GM21423 (cell line): ENCODE results near the gene COQ9.
"Not testable (repeated sequence)": the region's sequence is repeated elsewhere in the genome, so short reads cannot be mapped to it uniquely, and the experiment has no call there.

Experiments
- ATAC-seq: cut with Tn5 transposase; IDR thresholded peaks from one replicate; pipeline ENCODE4 v1.9.1; 2021; ENCODE audit warnings: mild to moderate bottlenecking, moderate library complexity; ENCODE audit not compliant: unreplicated experiment

COQ9 gene

DNA sequence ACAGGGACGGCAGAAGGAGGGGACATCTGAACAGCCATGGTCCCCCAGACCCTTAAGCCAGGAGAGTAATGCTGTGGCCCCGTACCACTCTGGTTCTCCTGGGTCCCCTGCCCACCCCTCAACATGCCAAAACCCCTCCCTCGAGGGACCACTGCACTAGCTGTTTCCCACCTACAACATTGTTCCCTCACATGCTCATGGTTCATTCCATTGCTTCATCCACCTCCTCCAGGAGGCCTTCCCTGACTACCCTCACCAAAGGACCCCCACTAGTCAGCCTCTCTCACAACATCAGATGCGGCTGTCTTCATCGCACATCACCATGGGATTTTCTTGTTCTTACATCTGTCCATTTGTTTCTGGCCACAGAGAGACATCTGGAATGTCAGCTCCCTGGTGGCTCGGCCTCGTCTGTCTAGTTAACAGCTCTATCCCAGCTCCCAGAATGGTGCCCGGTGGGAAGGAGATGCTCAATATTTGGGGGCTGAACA lies 37.3 kb downstream of the COQ9 start:
- ATAC-seq: no peak

DNA sequence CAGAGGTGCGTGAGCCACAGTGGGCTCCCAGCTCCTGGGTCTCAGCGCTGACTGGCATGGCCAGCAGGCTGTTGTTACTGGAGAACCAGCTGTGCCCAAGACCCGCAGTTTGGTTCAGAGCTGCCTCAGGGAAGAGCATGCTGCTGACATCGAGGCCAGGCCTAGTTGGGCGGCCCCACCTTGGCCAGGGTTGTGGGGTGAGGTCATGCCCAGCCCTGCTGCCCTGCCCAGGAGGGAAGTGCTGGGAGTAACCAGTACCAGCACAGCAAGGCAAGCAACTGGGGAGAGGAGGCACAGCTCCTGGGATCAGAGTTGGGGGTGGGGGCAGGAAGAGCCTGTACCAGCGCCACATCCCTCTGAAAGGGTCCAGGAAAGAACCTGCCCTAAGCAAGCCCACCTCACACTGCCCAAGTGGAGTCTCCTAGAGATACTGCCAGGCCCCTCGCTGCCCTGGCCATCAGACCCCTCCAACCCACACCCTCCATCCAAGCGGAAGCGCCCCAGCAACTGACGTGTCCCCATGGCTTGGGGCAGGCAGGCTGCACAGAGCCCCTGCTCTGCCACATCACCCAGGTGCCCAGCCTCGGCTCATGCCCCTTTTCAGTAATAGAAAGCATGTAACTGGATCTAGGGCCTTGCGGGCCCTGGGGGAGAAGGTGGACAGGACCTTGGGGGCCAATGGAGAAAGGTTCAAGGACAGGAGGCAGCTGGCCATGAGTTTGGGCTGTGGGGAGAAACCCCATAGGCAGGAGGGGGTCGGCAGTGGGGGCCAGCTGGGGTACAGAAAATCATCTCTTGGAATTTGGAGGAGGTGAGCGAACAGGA lies 38.0 kb downstream of the COQ9 start:
- ATAC-seq: no peak

GRCh38 chr16:57485916-57486857 lies 38.9 kb downstream of the COQ9 start, which contains the start of gene DOK4:
Gene DOK4, minus strand, starts transcription at chr16:57486493. Its CDS starts 6,986 bp downstream, at chr16:57479507.
- peak; percentile 83 for ATAC-seq

- no peak for ATAC-seq
These were observed 39.9 kb downstream of the COQ9 start for GRCh38 chr16:57486858-57487834.

- no peak for ATAC-seq
These were observed 42.0 kb downstream of the COQ9 start for GRCh38 chr16:57489229-57489628.

DNA sequence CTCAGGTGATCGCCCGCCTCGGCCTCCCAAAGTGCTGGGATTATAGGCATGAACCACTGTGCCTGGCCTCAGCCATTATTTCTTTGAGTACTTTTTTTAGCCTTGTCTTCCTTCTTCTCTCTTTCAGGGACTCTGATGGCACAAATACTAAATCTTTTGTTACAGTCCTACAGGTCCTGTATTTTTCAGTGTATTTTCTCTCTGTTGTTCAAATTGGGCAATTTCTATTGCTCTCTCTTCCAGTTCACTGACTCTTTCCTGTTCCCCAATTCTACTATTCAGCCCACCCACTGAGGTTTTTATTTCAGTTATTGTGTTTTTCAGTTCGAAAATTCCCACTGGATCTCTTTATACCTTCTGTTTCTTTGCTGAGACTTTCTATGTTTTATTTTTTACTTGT lies 46.5 kb downstream of the COQ9 start:
- no peak for ATAC-seq

GRCh38 chr16:57497121-57497520 lies 49.8 kb downstream of the COQ9 start:
- no peak for ATAC-seq

DNA sequence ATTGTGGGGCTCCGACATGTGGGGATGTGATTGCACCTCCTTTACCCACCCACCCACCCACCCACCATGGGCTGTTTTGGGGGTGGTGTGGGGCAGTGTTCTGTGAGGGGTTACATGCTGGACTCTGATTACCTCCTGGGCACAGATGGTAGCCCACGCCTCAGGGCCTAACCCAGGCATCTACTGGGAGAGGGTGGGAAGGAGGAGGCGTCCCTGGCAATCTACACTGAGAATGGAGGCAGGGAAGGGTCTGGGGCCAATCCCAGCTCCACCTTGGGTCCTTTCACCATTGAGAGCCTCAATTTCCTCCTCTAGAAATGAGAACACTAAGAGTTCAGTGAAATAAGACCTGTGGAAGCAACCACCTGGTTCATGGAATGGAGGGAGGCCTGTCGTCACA lies 50.8 kb downstream of the COQ9 start:
- no peak for ATAC-seq

DNA sequence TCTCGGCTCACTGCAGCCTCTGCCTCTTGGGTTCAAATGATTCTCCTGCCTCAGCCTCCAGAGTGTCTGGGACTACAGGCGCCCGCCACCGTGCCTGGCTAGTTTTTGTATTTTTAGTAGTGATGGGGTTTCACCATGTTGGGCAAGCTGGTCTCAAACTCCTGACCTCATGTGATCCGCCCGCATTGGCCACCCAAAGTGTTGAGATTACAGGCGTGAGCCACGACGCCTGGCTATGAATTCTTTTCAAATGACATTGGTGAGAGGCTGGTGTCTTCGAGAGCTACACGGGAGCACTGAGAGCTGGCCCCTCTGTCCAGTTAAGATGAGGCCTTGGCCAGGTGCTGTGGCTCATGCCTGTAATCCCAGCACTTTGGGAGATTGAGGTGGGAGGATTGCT lies 52.7 kb downstream of the COQ9 start:
- not testable (repeated sequence) for ATAC-seq

- ATAC-seq: no peak
These were observed 53.4 kb downstream of the COQ9 start for GRCh38 chr16:57500578-57501111.

DNA sequence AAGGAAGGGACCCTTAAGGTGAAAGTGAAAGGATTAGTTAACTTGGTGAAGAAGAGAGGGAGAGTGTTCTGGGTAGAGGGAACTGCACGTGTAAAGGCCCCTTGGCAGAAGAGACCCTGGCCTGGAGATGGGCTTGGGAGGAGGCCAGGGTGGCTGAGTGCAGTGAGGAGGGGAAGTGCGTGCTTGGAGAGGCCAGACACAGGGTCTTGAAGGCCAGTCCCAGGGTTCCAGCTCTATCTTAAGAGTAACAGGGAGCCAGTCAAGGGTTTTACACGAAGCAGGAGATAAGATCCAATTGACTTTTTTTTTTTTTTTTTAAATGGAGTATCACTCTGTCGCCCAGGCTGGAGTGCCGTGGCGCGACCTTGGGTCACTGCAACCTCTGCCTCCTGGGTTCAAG lies 54.2 kb downstream of the COQ9 start:
- no peak for ATAC-seq

GRCh38 chr16:57502048-57502775 lies 54.9 kb downstream of the COQ9 start:
- no peak for ATAC-seq

DNA sequence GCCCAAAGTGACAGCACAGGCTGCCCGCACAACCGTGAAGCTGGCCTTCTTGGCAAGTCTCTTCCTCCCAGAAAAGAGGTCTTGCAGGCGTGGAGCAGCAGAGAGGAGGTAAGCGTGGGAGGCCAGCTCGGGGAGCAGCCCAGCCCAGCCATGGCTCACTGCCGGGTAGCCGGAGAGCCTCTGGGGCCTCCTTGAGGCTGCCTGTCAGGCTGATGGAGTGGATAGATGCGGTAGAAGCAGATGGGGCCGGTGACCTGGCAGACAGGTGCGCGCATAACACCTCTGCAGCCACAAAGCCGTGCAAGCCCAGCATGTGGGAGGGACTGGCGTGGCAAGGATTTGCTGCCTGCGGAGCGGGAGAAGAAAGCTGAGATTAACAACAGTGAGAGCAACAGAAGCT lies 56.1 kb downstream of the COQ9 start:
- ATAC-seq: no peak

DNA sequence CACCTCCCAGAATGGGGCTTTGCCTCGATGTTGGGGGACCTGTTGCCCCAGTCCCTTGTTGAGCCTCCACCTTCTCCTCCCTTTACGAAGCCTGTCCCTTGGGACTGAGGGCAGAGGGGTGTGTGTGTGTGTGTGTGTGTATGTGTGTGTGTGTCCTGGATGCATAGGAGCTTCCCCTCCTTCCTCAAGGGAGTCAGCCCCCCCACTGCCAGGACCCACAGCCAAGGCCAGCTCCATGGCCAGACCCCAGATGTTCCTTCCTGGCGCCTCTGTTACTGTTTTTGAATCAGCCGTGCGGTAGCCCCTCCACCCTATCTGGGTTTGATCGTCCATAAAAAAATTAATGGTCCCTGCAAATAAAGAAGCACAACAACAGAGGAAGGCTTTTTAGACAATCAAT lies 56.7 kb downstream of the COQ9 start:
- no peak for ATAC-seq

DNA sequence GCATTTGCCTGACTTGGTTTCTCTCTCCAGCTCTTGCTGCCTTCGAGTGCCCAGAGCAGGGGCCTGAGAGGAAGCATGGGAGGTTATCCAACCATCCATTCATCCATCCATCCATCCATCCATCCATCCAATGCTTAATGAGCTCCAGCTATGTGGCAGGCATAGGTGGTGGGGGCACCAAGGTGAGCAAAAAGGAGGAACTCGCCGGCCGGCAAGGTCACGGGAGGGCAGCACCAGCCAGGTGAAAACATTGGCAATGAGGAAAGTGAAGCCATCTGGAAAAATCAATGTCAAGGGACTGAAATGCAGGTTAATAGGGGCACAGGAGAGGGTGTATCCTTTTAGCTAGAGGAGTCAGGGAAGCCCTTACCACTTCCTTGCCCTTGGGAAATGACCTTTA lies 57.2 kb downstream of the COQ9 start:
- no peak for ATAC-seq

GRCh38 chr16:57505169-57505568 lies 57.9 kb downstream of the COQ9 start:
- ATAC-seq: no peak

- ATAC-seq: no peak
These were observed 60.1 kb downstream of the COQ9 start for GRCh38 chr16:57507136-57508034.

- ATAC-seq: no peak
These were observed 60.8 kb downstream of the COQ9 start for GRCh38 chr16:57508035-57508425.
